Activated gamma-delta T cell (primary cell): ENCODE data around the gene PIP4K2A.
"Not testable (repeated sequence)": the region's sequence is repeated elsewhere in the genome, so short reads cannot be mapped to it uniquely, and the experiment has no call there.

Experiments
- DNase-seq: peaks from one replicate; lab custom pipeline; 2025; lab: John Stamatoyannopoulos, UW

Gene PIP4K2A

GRCh38 chr10:22693860-22694259 is 20.5 kb downstream of the PIP4K2A start:
- no peak for DNase-seq

- DNase-seq, result no peak
Measured at GRCh38 chr10:22693371-22693784, 21.0 kb downstream of the PIP4K2A start.

GRCh38 chr10:22692119-22692518 is 22.3 kb downstream of the PIP4K2A start:
- not testable (repeated sequence) for DNase-seq

GRCh38 chr10:22690614-22691431 is 23.6 kb downstream of the PIP4K2A start:
- DNase-seq, result no peak

- DNase-seq, result no peak
Measured at GRCh38 chr10:22690158-22690557, 24.2 kb downstream of the PIP4K2A start.

- DNase-seq, result no peak
Measured at GRCh38 chr10:22686347-22686746, 28.0 kb downstream of the PIP4K2A start.

GRCh38 chr10:22685926-22686325 is 28.5 kb downstream of the PIP4K2A start:
- DNase-seq, result no peak

- DNase-seq, result no peak
Measured at GRCh38 chr10:22684699-22685098, 29.7 kb downstream of the PIP4K2A start.

- DNase-seq, result no peak
Measured at GRCh38 chr10:22683140-22683389, 31.3 kb downstream of the PIP4K2A start.

GRCh38 chr10:22682237-22683139 is 31.9 kb downstream of the PIP4K2A start:
- DNase-seq, result no peak

GRCh38 chr10:22681783-22682183 is 32.6 kb downstream of the PIP4K2A start:
- no peak for DNase-seq

GRCh38 chr10:22681301-22681700 is 33.1 kb downstream of the PIP4K2A start:
- DNase-seq, result no peak

GRCh38 chr10:22679608-22680007 is 34.8 kb downstream of the PIP4K2A start:
- no peak for DNase-seq

GRCh38 chr10:22677333-22677732 is 37.0 kb downstream of the PIP4K2A start:
- DNase-seq, result no peak

- DNase-seq, result no peak
Measured at GRCh38 chr10:22676435-22676834, 37.9 kb downstream of the PIP4K2A start.

- no peak for DNase-seq
Measured at GRCh38 chr10:22674573-22674930, 39.8 kb downstream of the PIP4K2A start.

GRCh38 chr10:22673785-22674572 is 40.4 kb downstream of the PIP4K2A start:
- DNase-seq, result no peak

- no peak for DNase-seq
Measured at GRCh38 chr10:22673091-22673392, 41.3 kb downstream of the PIP4K2A start.

- no peak for DNase-seq
Measured at GRCh38 chr10:22672319-22673090, 41.9 kb downstream of the PIP4K2A start.

- DNase-seq, result no peak
Measured at GRCh38 chr10:22670788-22671187, 43.6 kb downstream of the PIP4K2A start.

- no peak for DNase-seq
Measured at GRCh38 chr10:22669163-22669711, 45.1 kb downstream of the PIP4K2A start.

GRCh38 chr10:22667093-22667480 is 47.3 kb downstream of the PIP4K2A start:
- no peak for DNase-seq
